ENCODE results near the gene ZNF605. TPM values are rescaled to one million over a fixed set of nuclear protein-coding genes. Genes with fewer than 3 reads are reported as not detected.

Gene ZNF605
- polyA plus RNA-seq, 1 donor from 2014 or later: 22.6 TPM

DNA sequence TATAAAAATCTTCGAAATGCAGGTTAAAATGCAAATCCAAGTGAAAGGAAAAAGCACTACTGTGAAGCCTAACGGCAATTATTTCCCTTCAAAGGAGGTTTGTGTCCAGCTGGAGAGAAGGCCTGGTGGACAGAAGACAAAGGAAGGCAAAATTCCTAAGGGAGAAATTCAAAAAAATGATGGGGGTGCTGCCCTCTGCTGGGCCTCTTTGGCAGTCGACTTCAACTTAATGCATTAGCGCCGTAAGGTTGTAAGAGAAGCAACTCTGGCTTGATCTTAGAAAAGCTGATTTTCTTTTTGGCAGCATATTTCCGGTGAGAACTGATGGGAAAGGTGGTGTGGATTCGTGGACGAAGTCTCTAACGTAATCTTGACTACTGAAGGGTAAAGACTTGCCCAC is 34.4 kb downstream of the ZNF605 start:
- Histone ChIP-seq H3K36me3 (ENCODE audit: insufficient read depth, low read length) (peaks cover 29% of the 10 kb centered on the region), H3K4me3 (ENCODE audit: low read length) (no peak overlapping the region), H3K27me3 (ENCODE audit: insufficient read depth, low read depth, low read length) (no peaks in the 10 kb centered on the region)

DNA sequence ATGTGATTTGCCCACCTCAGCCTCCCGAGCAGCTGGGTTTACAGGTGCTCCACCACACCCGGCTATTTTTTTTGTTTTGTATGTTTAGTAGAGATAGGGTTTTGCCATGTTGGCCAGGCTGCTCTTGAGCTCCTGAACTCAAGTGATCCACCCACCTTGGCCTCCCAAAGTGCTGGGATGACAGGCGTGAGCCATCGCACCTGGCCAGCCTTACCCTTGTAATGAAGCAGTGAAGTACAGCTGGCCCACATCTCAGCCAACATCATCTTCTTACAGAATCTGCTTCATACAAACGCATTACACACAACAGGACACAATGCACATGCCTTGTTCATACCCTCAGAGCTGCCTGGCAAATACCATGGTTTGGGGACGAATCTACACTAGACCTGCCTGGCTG is 37.4 kb downstream of the ZNF605 start:
- H3K9me2 ChIP-seq (ENCODE audit: insufficient read depth, low read length): no peaks in the 10 kb centered on the region
- H3K4me2 ChIP-seq (ENCODE audit: low read length): no peak overlapping the region
- no peaks in the 10 kb centered on the region for H4K20me1 ChIP-seq (ENCODE audit: insufficient read depth)
- H3K79me2 ChIP-seq (replicated peaks; ENCODE audit: insufficient read depth, low read length): no peaks in the 10 kb centered on the region
- no peak overlapping the region for H3K9ac ChIP-seq (ENCODE audit: low read length)
- peaks cover 37% of the 10 kb centered on the region for H3K9me3 ChIP-seq (ENCODE audit: low read length)
- H2AFZ ChIP-seq (ENCODE audit: low read depth, low read length): no peak overlapping the region
- H3F3A ChIP-seq (ENCODE audit: insufficient read depth, low read length, poor library complexity, severe bottlenecking): no peaks in the 10 kb centered on the region
- no peak overlapping the region for H3K4me3 ChIP-seq (ENCODE audit: low read length)
- no peak overlapping the region for H3K27ac ChIP-seq (ENCODE audit: low read length)
- peaks cover 14% of the 10 kb centered on the region for H3K36me3 ChIP-seq (ENCODE audit: insufficient read depth, low read length)
- no peak for TF ChIP-seq TAF1 (IDR thresholded peaks at IDR 0.05; ENCODE audit: low read depth)
- no peaks in the 10 kb centered on the region for H3K27me3 ChIP-seq (ENCODE audit: insufficient read depth, low read depth, low read length)

More for the DNA sequence above, 34.4 kb downstream of the ZNF605 start:
- no peak overlapping the region for H3K27ac ChIP-seq (ENCODE audit: low read length)
- H3K9me3 ChIP-seq (ENCODE audit: low read length): peaks cover 67% of the 10 kb centered on the region
- no peak overlapping the region for H3K9ac ChIP-seq (ENCODE audit: low read length)
- H3K9me2 ChIP-seq (ENCODE audit: insufficient read depth, low read length): no peaks in the 10 kb centered on the region
- no peaks in the 10 kb centered on the region for H3F3A ChIP-seq (ENCODE audit: insufficient read depth, low read length, poor library complexity, severe bottlenecking)
- no peaks in the 10 kb centered on the region for H4K20me1 ChIP-seq (ENCODE audit: insufficient read depth)
- H3K4me2 ChIP-seq (ENCODE audit: low read length): no peak overlapping the region
- TF ChIP-seq, protein P1, sequence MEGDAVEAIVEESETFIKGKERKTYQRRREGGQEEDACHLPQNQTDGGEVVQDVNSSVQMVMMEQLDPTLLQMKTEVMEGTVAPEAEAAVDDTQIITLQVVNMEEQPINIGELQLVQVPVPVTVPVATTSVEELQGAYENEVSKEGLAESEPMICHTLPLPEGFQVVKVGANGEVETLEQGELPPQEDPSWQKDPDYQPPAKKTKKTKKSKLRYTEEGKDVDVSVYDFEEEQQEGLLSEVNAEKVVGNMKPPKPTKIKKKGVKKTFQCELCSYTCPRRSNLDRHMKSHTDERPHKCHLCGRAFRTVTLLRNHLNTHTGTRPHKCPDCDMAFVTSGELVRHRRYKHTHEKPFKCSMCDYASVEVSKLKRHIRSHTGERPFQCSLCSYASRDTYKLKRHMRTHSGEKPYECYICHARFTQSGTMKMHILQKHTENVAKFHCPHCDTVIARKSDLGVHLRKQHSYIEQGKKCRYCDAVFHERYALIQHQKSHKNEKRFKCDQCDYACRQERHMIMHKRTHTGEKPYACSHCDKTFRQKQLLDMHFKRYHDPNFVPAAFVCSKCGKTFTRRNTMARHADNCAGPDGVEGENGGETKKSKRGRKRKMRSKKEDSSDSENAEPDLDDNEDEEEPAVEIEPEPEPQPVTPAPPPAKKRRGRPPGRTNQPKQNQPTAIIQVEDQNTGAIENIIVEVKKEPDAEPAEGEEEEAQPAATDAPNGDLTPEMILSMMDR (IDR thresholded peaks at IDR 0.05; ENCODE audit: poor library complexity, severe bottlenecking): no peak
- no peak for TF ChIP-seq POLR2AphosphoS5 (IDR thresholded peaks at IDR 0.05)
- TF ChIP-seq, protein P2, sequence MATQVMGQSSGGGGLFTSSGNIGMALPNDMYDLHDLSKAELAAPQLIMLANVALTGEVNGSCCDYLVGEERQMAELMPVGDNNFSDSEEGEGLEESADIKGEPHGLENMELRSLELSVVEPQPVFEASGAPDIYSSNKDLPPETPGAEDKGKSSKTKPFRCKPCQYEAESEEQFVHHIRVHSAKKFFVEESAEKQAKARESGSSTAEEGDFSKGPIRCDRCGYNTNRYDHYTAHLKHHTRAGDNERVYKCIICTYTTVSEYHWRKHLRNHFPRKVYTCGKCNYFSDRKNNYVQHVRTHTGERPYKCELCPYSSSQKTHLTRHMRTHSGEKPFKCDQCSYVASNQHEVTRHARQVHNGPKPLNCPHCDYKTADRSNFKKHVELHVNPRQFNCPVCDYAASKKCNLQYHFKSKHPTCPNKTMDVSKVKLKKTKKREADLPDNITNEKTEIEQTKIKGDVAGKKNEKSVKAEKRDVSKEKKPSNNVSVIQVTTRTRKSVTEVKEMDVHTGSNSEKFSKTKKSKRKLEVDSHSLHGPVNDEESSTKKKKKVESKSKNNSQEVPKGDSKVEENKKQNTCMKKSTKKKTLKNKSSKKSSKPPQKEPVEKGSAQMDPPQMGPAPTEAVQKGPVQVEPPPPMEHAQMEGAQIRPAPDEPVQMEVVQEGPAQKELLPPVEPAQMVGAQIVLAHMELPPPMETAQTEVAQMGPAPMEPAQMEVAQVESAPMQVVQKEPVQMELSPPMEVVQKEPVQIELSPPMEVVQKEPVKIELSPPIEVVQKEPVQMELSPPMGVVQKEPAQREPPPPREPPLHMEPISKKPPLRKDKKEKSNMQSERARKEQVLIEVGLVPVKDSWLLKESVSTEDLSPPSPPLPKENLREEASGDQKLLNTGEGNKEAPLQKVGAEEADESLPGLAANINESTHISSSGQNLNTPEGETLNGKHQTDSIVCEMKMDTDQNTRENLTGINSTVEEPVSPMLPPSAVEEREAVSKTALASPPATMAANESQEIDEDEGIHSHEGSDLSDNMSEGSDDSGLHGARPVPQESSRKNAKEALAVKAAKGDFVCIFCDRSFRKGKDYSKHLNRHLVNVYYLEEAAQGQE (IDR thresholded peaks at IDR 0.05; ENCODE audit: borderline replicate concordance): no peak
- TF ChIP-seq TAF1 (IDR thresholded peaks at IDR 0.05; ENCODE audit: low read depth): no peak
- no peak for TF ChIP-seq SMC3 (conservative IDR thresholded peaks at IDR 0.05; ENCODE audit: poor library complexity)
- TF ChIP-seq MXI1 (conservative IDR thresholded peaks at IDR 0.05; ENCODE audit: poor library complexity, severe bottlenecking): no peak
- TF ChIP-seq EZH2 (IDR thresholded peaks at IDR 0.05; ENCODE audit: borderline replicate concordance, insufficient read depth, low read length, poor library complexity, severe bottlenecking): no peak
- TF ChIP-seq RAD21 (conservative IDR thresholded peaks at IDR 0.05): no peak
- TF ChIP-seq EP300 (conservative IDR thresholded peaks at IDR 0.05; ENCODE audit: poor library complexity, severe bottlenecking): no peak
- no peak overlapping the region for H2AFZ ChIP-seq (ENCODE audit: low read depth, low read length)
- H3K79me2 ChIP-seq (replicated peaks; ENCODE audit: insufficient read depth, low read length): no peaks in the 10 kb centered on the region

DNA sequence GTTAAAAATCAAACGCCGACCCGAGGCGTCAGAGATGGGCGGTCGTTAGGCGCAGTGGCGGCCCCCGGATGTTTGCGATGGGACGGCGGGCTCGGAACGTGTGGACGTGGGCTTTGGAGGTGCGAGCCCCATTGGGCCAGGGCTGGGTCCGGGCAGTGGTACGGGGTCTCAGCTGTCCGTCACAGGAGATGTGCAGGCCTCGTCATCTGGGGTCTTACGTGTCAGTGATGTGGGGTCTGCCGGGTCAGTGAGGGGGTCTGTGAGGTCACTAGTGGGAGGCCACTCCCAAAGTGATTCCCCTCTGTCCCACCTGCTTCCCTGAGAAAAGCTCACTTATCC is 47.1 kb downstream of the ZNF605 start:
- no peaks in the 10 kb centered on the region for H3K79me2 ChIP-seq (replicated peaks; ENCODE audit: insufficient read depth, low read length)
- peak overlapping the region; percentile 87 for H3K27ac ChIP-seq (ENCODE audit: low read length)
- H3K9me3 ChIP-seq (ENCODE audit: low read length): no peaks in the 10 kb centered on the region
- TF ChIP-seq, protein P2 (IDR thresholded peaks at IDR 0.05; ENCODE audit: borderline replicate concordance): no peak
- TF ChIP-seq EZH2 (IDR thresholded peaks at IDR 0.05; ENCODE audit: borderline replicate concordance, insufficient read depth, low read length, poor library complexity, severe bottlenecking) (no peak), RAD21 (conservative IDR thresholded peaks at IDR 0.05) (no peak), EP300 (conservative IDR thresholded peaks at IDR 0.05; ENCODE audit: poor library complexity, severe bottlenecking) (no peak), POLR2AphosphoS5 (IDR thresholded peaks at IDR 0.05) (no peak), TAF1 (IDR thresholded peaks at IDR 0.05; ENCODE audit: low read depth) (no peak), MXI1 (conservative IDR thresholded peaks at IDR 0.05; ENCODE audit: poor library complexity, severe bottlenecking) (no peak), SMC3 (conservative IDR thresholded peaks at IDR 0.05; ENCODE audit: poor library complexity) (no peak)
- TF ChIP-seq, protein P1 (IDR thresholded peaks at IDR 0.05; ENCODE audit: poor library complexity, severe bottlenecking): no peak
- no peaks in the 10 kb centered on the region for H3K36me3 ChIP-seq (ENCODE audit: insufficient read depth, low read length)
- H3K4me2 ChIP-seq (ENCODE audit: low read length): peak overlapping the region; percentile 66
- no peaks in the 10 kb centered on the region for H3K9me2 ChIP-seq (ENCODE audit: insufficient read depth, low read length)
- H4K20me1 ChIP-seq (ENCODE audit: insufficient read depth): no peaks in the 10 kb centered on the region
- H3K4me3 ChIP-seq (ENCODE audit: low read length): peak overlapping the region; percentile 96
- no peaks in the 10 kb centered on the region for H3F3A ChIP-seq (ENCODE audit: insufficient read depth, low read length, poor library complexity, severe bottlenecking)
- no peaks in the 10 kb centered on the region for H3K27me3 ChIP-seq (ENCODE audit: insufficient read depth, low read depth, low read length)
- peak overlapping the region; percentile 95 for H2AFZ ChIP-seq (ENCODE audit: low read depth, low read length)
- H3K9ac ChIP-seq (ENCODE audit: low read length): peak overlapping the region; percentile 84
